Thyroid gland (tissue), 4 donors: ENCODE data around the gene OR2V2. TPM values are rescaled to one million over a fixed set of nuclear protein-coding genes. Genes with fewer than 3 reads are reported as not detected.
"Not testable (repeated sequence)": the region's sequence is repeated elsewhere in the genome, so short reads cannot be mapped to it uniquely, and the experiment has no call there.

Experiments used
- DNase-seq, 2 donors: peaks; one replicate each; pipeline ENCODE4 v3.0.0-alpha.2; 2019
- H3K27ac ChIP-seq, 3 donors: fragments of 200-600 bp; sonication (generic); 1 replicate in 2 of 3; 2 replicates in 1 of 3; pipeline ENCODE4 v1.5.1; 2016 to 2019; ENCODE audit warnings: mild to moderate bottlenecking in 1 of 3, moderate library complexity in 1 of 3
- H3K27me3 ChIP-seq: fragments of 200-600 bp; sonication (generic); one replicate; pipeline ENCODE4 v1.5.1; 2019
- H3K36me3 ChIP-seq, 2 donors: fragments of 200-600 bp; sonication (generic); one replicate each; pipeline ENCODE4 v1.5.1; 2016 to 2019
- H3K4me1 ChIP-seq, 2 donors: fragments of 200-600 bp; sonication (generic); one replicate each; pipeline ENCODE4 v1.5.1; 2017 to 2019
- H3K4me3 ChIP-seq, 3 donors: fragments of 200-600 bp; sonication (generic); replicated peaks in 1 of 3; 1 replicate in 2 of 3; 2 replicates in 1 of 3; pipeline ENCODE4 v1.5.1; 2016; ENCODE audit warnings: mild to moderate bottlenecking in 1 of 3
- H3K9me3 ChIP-seq: fragments of 200-600 bp; sonication (generic); one replicate; pipeline ENCODE4 v1.5.1; 2017
- POLR2A ChIP-seq, 2 donors: fragments of 450-650 bp; IDR thresholded peaks; one replicate each; pipeline ENCODE4 v1.6.1; 2017; ENCODE audit warnings: antibody characterized with exemption in 2 of 2, mild to moderate bottlenecking in 2 of 2, moderate library complexity in 1 of 2
- WGBS, 2 donors: methylation state at CpG; one replicate each; pipeline ENCODE4 v1.1.5; 2017; 5-methylcytosine and 5-hydroxymethylcytosine counted together
- intact Hi-C: fragments of 100-400 bp; cut with DNase I; formaldehyde crosslinking; loops from one replicate; pipeline ENCODE4 v1.15.1; 2023
- total RNA-seq, 4 donors: library from RNA; depleted of rRNA; stranded (reverse); fragments of >200 nt; gene quantifications; one replicate each; pipeline ENCODE4 v1.2.3, GENCODE V29; 2016
- TF ChIP-seq, protein P1 (sequence below), 6 experiments: fragments of 200-600 bp in 3 of 6; fragments of 450-650 bp in 3 of 6; sonication (generic) in 3 of 6; IDR thresholded peaks; one replicate each; pipeline ENCODE4 v1.5.1; 2016 to 2019; ENCODE audit warnings: antibody characterized with exemption in 6 of 6, mild to moderate bottlenecking in 2 of 6, inconsistent platforms in 1 of 6, moderate library complexity in 1 of 6

Gene OR2V2
- total RNA-seq, 4 donors from 2014 or later: not detected

- peak in 1 of 2 donors; percentile 30 for DNase-seq
- no peak overlapping the region for H3K27ac ChIP-seq
- no peak overlapping the region for H3K4me3 ChIP-seq
- peaks cover 24% of the 10 kb centered on the region for H3K27me3 ChIP-seq
- no peaks in the 10 kb centered on the region for H3K9me3 ChIP-seq
- intact Hi-C loops: no loop called here
- no peaks in the 10 kb centered on the region for H3K36me3 ChIP-seq
- peaks cover 6 to 9% of the 10 kb centered on the region in 2 donors for H3K4me1 ChIP-seq
- 14 to 23% methylated on average over 11 of the region's 11 CpGs for WGBS, 2 donors
- no peak for TF ChIP-seq POLR2A (IDR thresholded peaks at IDR 0.05)
- TF ChIP-seq, protein P1, sequence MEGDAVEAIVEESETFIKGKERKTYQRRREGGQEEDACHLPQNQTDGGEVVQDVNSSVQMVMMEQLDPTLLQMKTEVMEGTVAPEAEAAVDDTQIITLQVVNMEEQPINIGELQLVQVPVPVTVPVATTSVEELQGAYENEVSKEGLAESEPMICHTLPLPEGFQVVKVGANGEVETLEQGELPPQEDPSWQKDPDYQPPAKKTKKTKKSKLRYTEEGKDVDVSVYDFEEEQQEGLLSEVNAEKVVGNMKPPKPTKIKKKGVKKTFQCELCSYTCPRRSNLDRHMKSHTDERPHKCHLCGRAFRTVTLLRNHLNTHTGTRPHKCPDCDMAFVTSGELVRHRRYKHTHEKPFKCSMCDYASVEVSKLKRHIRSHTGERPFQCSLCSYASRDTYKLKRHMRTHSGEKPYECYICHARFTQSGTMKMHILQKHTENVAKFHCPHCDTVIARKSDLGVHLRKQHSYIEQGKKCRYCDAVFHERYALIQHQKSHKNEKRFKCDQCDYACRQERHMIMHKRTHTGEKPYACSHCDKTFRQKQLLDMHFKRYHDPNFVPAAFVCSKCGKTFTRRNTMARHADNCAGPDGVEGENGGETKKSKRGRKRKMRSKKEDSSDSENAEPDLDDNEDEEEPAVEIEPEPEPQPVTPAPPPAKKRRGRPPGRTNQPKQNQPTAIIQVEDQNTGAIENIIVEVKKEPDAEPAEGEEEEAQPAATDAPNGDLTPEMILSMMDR (IDR thresholded peaks at IDR 0.05): no peak
These were observed 25.6 kb downstream of the OR2V2 start for GRCh38 chr5:181173027-181173419.

- no peak overlapping the region for H3K4me3 ChIP-seq
- H3K36me3 ChIP-seq: no peaks in the 10 kb centered on the region
- H3K27me3 ChIP-seq: peaks cover 24% of the 10 kb centered on the region
- intact Hi-C loops: no loop called here
- H3K27ac ChIP-seq: no peak overlapping the region
- 4% methylated on average over 48 to 50 of the region's 50 CpGs for whole genome bisulfite sequencing, 2 donors
- DNase-seq: no peak
- H3K4me1 ChIP-seq: peaks cover 6 to 9% of the 10 kb centered on the region in 2 donors
- TF ChIP-seq, protein P1 (IDR thresholded peaks at IDR 0.05): no peak
- no peak for TF ChIP-seq POLR2A (IDR thresholded peaks at IDR 0.05)
- no peaks in the 10 kb centered on the region for H3K9me3 ChIP-seq
These were observed 26.3 kb downstream of the OR2V2 start for GRCh38 chr5:181173420-181174342.

GRCh38 chr5:181176254-181176952 lies 29.0 kb downstream of the OR2V2 start:
- intact Hi-C loops: no loop called here
- TF ChIP-seq, protein P1 (IDR thresholded peaks at IDR 0.05): no peak
- TF ChIP-seq POLR2A (IDR thresholded peaks at IDR 0.05): no peak
- peaks cover 6% of the 10 kb centered on the region for H3K27me3 ChIP-seq

DNA sequence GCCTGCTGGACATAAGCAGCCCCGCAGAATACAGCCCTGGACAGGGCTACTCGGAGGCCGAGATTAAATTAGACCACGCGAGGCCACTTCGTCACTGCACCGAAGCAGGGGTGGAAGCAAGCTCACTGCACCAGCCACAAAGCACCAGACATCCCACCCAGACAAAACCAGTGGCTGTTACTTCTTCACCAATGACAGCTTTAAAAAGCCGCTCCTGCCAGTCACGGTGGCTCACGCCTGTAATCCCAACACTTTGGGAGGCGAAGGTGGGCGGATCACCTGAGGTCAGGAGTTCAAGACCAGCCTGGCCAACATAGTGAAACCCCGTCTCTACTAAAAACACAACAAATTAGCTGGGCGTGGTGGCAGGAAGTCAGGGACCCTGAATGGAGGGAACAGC lies 30.2 kb downstream of the OR2V2 start:
- H3K36me3 ChIP-seq, H3K27ac ChIP-seq, H3K9me3 ChIP-seq, H3K4me1 ChIP-seq, intact Hi-C loops, H3K4me3 ChIP-seq, H3K27me3 ChIP-seq, DNase-seq: not testable (repeated sequence)
- 76 to 80% methylated on average over 14 of the region's 14 CpGs for WGBS, 2 donors

More at GRCh38 chr5:181176254-181176952, 29.0 kb downstream of the OR2V2 start:
- no peaks in the 10 kb centered on the region for H3K9me3 ChIP-seq
- no peak for DNase-seq
- 70 to 72% methylated on average over 3 of the region's 3 CpGs for WGBS, 2 donors
- H3K4me1 ChIP-seq: no peaks in the 10 kb centered on the region
- H3K27ac ChIP-seq: no peak overlapping the region
- H3K36me3 ChIP-seq: no peaks in the 10 kb centered on the region
- no peak overlapping the region for H3K4me3 ChIP-seq

DNA sequence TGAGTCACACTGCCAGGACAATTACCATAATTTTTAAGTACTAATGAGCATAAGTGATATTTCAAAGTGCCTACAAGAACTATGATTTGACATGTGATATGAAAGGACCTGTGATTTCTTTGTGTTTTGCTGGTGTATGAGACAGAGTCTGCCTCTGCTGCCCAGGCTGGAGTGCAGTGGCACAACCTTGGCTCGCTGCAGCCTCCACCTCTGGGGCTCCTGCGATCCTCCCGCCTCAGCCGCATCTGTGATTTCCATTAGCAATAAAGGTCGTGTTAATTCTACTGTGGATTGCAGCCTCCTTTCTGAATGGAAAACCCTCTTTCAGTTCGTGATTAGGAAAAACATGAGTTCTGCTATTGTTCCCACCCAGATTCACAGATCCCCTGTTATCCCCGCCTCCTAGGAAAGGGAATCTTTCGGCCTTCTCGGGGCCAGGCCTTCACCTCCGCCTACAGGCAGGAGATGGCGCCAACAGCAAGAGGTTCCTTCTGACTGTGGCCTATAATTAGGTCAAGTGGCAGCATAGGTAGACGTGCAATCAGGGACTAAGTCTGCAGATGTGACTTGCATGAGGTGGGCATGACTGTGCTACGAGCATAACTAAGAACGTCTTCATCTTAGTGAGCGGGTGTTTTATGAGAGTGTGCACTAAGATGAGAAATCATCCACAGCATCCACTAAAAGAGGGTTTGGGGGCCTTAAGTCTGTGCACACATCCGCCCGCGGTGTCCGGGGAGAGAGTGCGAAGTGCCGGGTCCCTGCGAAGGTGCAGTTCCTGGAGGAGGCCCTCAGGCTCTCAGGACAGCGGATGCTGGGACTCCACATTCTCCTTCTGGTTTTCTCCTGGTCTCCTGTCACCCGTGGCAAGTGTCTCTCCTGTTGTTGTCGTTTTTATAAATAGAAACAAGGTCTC lies 34.5 kb downstream of the OR2V2 start:
- Histone ChIP-seq H3K36me3 (no peaks in the 10 kb centered on the region), H3K4me1 (peaks cover 0 to 10% of the 10 kb centered on the region in 2 donors), H3K27ac (no peak overlapping the region), H3K27me3 (no peaks in the 10 kb centered on the region), H3K4me3 (no peak overlapping the region), H3K9me3 (no peaks in the 10 kb centered on the region)
- DNase-seq: peak; percentile 79 to 83
- TF ChIP-seq, protein P1 (IDR thresholded peaks at IDR 0.05): peak; percentile 37 to 92 (median 82)
- no peak for TF ChIP-seq POLR2A (IDR thresholded peaks at IDR 0.05)
- WGBS, 2 donors: 53 to 55% methylated on average over 25 of the region's 25 CpGs
- intact Hi-C loops: loop anchor here (5.0 kb wide), 1 partner anchor 80 kb away; the partner anchor contains the start of gene TRIM52
